Measurements from ENCODE around the gene GRIP1.

The GRIP1 gene

GRCh38 chr12:66428870-66429269, 250.0 kb downstream of the GRIP1 start:
- no peak for DNase-seq

- no peak for DNase-seq
Observed at GRCh38 chr12:66428261-66428660, 250.6 kb downstream of the GRIP1 start.

GRCh38 chr12:66426696-66427095, 252.2 kb downstream of the GRIP1 start:
- no peak for DNase-seq

GRCh38 chr12:66423266-66423665, 255.6 kb downstream of the GRIP1 start:
- DNase-seq = no peak

GRCh38 chr12:66418908-66419307, 260.0 kb downstream of the GRIP1 start:
- no peak for DNase-seq

GRCh38 chr12:66417217-66417616, 261.7 kb downstream of the GRIP1 start:
- no peak for DNase-seq

- peak; percentile 63 for DNase-seq
Observed at GRCh38 chr12:66409195-66409871, 269.5 kb downstream of the GRIP1 start.

- peak; percentile 55 for DNase-seq
Observed at GRCh38 chr12:66405395-66405794, 273.5 kb downstream of the GRIP1 start.

- no peak for DNase-seq
Observed at GRCh38 chr12:66403746-66404145, 275.1 kb downstream of the GRIP1 start.

GRCh38 chr12:66399911-66400306, 279.0 kb downstream of the GRIP1 start:
- no peak for DNase-seq

- no peak for DNase-seq
Observed at GRCh38 chr12:66398931-66399910, 279.7 kb downstream of the GRIP1 start.

- no peak for DNase-seq
Observed at GRCh38 chr12:66397574-66398290, 281.1 kb downstream of the GRIP1 start.

- no peak for DNase-seq
Observed at GRCh38 chr12:66393890-66394289, 285.0 kb downstream of the GRIP1 start.

- DNase-seq = no peak
Observed at GRCh38 chr12:66392266-66392915, 286.5 kb downstream of the GRIP1 start.

GRCh38 chr12:66388517-66388916, 290.4 kb downstream of the GRIP1 start:
- no peak for DNase-seq

GRCh38 chr12:66387117-66387516, 291.8 kb downstream of the GRIP1 start:
- DNase-seq = no peak

- no peak for DNase-seq
Observed at GRCh38 chr12:66380769-66381535, 297.9 kb downstream of the GRIP1 start.

- no peak for DNase-seq
Observed at GRCh38 chr12:66379616-66380015, 299.3 kb downstream of the GRIP1 start.

GRCh38 chr12:66375560-66375959, 303.3 kb downstream of the GRIP1 start:
- no peak for DNase-seq

- DNase-seq = no peak
Observed at GRCh38 chr12:66371982-66372381, 306.9 kb downstream of the GRIP1 start.

GRCh38 chr12:66367015-66367667, 311.7 kb downstream of the GRIP1 start:
- DNase-seq = no peak

Measured in EL (cell line).